ENCODE data around the gene TAF4.
"Not testable (repeated sequence)": the region's sequence is repeated elsewhere in the genome, so short reads cannot be mapped to it uniquely, and the experiment has no call there.

TAF4 gene

DNA sequence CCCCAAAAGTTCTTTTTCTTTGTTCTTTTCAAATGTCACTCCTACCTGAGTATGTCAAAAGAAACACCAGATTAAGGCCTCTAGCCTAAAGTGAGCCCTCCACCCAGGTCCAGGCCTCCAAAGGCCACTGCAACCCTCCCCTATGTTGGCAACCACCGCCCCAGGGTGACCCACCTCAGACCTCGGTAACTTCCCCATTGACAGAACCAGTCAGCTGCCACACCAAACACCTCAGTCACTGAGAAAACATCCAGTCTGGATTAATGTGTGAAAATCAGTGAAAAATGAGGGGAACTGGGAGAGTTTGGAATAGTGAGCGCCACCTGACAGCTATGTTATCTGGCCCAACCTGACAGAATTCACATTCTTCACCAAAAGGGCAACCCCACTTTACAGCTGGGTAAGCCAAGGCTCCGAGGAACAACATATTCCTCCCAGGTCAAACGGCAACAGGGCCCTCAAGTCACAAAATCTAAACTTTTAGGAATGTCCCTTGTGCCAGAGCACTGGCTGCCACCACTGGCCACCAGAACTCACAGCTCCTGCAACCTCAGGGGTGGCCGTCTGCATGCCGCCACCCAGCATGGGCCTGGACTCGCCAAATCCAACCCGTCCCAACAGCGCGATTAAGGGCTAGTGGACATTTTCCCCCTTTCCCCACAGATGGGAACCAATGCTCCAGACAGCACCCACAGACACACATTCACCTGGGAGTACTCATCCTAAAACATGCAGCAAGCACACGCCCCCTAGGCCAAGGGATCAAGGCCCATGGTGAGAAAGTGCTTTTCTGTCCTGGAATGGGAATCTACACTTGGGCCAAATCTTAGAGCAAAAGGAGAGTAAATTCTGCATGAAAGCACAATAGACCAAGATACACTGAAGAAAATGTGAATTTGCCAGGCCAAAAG is 4.8 kb downstream of the TAF4 start:
- DNase-seq (ENCODE audit: low read depth): no peak
- H3K4me3 ChIP-seq (ENCODE audit: low read depth, low read length): no peak overlapping the region
- TF ChIP-seq, protein P1, sequence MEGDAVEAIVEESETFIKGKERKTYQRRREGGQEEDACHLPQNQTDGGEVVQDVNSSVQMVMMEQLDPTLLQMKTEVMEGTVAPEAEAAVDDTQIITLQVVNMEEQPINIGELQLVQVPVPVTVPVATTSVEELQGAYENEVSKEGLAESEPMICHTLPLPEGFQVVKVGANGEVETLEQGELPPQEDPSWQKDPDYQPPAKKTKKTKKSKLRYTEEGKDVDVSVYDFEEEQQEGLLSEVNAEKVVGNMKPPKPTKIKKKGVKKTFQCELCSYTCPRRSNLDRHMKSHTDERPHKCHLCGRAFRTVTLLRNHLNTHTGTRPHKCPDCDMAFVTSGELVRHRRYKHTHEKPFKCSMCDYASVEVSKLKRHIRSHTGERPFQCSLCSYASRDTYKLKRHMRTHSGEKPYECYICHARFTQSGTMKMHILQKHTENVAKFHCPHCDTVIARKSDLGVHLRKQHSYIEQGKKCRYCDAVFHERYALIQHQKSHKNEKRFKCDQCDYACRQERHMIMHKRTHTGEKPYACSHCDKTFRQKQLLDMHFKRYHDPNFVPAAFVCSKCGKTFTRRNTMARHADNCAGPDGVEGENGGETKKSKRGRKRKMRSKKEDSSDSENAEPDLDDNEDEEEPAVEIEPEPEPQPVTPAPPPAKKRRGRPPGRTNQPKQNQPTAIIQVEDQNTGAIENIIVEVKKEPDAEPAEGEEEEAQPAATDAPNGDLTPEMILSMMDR (conservative IDR thresholded peaks at IDR 0.05; ENCODE audit: low read depth, low read length): no peak

DNA sequence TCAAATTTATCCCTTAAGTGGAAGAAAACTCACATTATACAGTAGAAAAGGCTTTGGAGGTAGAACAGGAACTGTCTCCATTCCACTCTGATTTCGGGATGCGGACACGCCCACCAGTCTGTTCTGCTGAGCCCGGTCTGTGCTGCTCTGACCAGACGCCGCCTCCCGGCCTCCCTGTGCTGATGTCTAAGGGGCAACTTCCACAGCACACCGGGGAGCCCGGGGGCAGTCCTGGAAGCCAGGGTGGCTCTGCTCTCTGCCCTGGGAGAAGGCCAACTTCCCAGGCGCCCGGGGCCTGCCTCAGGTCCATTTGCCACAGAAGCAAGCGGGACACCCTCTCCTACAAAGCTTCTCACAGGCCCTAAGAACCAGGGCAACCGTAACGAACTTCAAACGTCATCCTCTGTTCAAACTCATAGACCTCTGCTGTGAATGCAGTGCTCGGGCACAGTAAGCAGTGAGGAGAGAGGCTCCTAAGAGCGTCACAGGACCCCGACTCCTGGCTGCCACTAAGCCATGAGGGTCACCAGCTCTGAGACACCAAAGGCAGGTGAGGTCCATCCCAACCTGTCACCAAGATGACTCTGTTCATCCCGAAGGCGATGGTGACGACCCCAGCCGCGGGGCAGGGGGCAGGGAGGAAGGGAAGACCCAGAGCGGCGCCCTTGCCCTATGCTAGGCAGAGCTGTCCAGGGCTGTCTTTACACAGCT is 5.6 kb downstream of the TAF4 start:
- TF ChIP-seq, protein P1 (conservative IDR thresholded peaks at IDR 0.05; ENCODE audit: low read depth, low read length): no peak
- H3K4me3 ChIP-seq (ENCODE audit: low read depth, low read length): no peak overlapping the region
- DNase-seq (ENCODE audit: low read depth): no peak

DNA sequence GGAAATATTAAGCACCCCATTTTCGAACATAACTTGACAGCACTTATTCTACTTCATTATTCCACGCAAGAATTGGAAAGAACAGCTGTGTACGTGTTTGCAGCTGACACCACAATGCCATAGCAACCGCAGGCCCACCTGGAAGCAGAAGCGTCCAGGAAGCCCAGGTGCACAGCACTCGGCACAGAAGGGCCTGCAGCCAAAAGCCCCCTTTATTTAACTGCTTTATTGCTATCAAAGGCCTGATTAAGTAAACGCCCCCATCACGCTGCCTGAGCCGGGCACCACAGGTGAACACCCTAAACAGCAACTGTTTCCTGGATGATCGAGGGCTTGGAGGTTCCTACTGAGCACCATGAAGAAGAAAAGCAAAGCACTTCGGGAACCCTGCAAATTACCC is 6.3 kb downstream of the TAF4 start:
- no peak for DNase-seq (ENCODE audit: low read depth)
- no peak overlapping the region for H3K4me3 ChIP-seq (ENCODE audit: low read depth, low read length)
- TF ChIP-seq, protein P1 (conservative IDR thresholded peaks at IDR 0.05; ENCODE audit: low read depth, low read length): no peak

DNA sequence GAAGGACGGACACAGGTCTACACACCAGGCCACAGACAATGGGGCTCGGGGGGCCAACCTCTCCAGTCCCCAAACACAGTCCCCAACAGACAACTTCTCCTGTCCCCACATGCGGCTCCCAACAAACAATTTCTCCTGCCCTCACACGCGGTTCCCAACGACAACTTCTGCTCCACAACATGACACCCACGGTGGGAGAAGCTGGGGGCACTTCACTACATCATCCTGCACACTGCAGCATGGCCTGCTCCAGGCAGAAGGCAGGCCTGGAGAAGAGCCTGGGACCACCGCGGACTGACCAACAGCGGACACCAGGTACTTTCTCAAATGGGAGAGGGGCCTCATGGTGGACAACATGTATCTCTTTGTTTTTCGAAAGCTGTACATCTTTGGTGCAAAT is 6.7 kb downstream of the TAF4 start:
- TF ChIP-seq, protein P1 (conservative IDR thresholded peaks at IDR 0.05; ENCODE audit: low read depth, low read length): no peak

DNA sequence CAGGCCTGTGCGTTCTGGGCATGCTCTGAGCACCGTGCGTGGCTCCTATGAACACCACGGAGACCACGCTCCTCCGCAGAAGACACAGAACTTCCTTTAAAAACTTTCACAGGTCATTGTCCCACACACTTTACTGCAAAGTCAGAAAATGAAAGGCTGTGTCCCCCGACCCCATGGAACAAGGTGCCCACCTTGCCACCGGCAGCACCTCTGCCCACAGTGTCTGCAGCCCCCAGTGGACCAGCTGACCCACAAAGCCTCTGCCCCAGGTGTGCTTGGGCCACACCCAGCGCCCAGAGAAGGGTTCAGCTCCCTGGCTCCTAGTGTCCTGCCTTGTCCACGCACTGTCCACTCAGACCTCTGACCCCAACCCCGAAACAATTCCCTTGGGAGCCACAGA is 8.7 kb downstream of the TAF4 start:
- no peak overlapping the region for H3K4me3 ChIP-seq (ENCODE audit: low read depth, low read length)
- TF ChIP-seq, protein P1 (conservative IDR thresholded peaks at IDR 0.05; ENCODE audit: low read depth, low read length): no peak
- DNase-seq (ENCODE audit: low read depth): no peak

More for the DNA sequence above, 6.7 kb downstream of the TAF4 start:
- no peak for DNase-seq (ENCODE audit: low read depth)
- no peak overlapping the region for H3K4me3 ChIP-seq (ENCODE audit: low read depth, low read length)

DNA sequence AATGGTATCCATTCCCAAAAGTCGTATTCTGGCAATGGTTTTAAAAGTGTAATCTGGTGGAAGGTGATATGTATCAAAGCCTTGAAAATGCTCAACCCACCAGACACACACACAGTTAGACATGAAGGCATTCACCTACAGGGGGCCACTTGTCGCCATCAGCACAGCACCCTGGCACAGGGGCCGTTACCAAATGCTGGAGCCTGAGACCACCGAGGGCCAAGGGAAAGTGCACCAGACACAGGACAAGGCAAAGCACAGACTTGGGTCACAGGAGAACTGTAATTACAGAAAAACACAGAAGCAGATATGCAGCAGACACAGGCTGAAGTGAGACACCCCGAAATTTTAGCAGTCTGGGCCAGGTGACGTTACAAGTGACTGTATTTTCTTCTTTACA is 9.3 kb downstream of the TAF4 start:
- TF ChIP-seq, protein P1 (conservative IDR thresholded peaks at IDR 0.05; ENCODE audit: low read depth, low read length): no peak
- no peak for DNase-seq (ENCODE audit: low read depth)
- H3K4me3 ChIP-seq (ENCODE audit: low read depth, low read length): no peak overlapping the region

DNA sequence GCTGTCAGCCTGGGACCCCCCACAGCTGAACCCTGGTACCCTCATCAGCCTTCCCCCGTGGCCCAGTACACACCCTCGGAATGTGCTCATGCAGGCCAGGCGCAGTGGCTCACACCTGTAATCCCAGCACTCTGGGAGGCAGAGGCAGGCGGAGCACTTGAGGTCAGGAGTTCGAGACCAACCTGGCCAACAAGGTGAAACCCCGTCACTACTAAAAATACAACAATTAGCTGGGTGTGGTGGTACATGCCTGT is 9.9 kb downstream of the TAF4 start:
- DNase-seq (ENCODE audit: low read depth); H3K4me3 ChIP-seq (ENCODE audit: low read depth, low read length): not testable (repeated sequence)

All from choroid plexus epithelial cell (primary cell).